ENCODE measurements around the gene PIP4P1. TPM values are rescaled to one million over a fixed set of nuclear protein-coding genes. Genes with fewer than 3 reads are reported as not detected.

Gene PIP4P1
- total and polyA plus RNA-seq, 4 donors = 13.2 to 14.9 (median 14.3) TPM

DNA sequence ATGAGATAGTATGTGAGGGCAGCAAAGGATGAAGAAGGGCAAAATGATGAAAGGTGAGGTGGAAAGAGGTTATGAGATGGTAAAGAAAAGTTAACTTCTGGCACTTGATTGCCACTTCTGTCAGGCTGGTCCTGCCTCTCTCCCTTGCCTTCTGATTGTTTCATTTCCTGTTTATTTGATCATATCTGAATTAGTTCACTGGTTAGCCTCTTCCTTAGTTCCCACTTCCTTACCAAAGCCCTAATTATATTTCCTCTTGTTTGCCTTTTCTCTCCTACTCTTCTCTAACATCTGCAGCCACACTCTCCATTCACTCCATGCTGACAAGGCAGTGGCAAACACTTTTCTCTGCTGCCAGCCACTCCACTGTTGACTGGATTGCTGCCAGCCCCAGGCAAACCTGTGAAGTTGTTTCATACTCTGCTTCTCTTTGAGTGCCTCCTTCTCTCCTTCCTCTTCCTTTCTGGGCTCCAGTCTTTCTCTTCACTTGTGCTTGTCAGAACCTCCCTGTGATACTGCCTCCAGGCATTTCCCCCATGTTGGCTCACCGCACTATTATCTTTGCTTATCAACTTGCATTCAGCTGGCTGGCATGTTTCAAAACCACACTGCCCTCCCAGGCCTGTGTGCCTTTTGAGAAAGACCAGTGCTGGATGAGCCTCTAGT is 16.1 kb upstream of the PIP4P1 start:
- 43% methylated on average over 1 of the region's 1 CpG for WGBS
- Histone ChIP-seq H3K4me1 (ENCODE audit: control insufficient read depth in 4 of 4, insufficient read depth in 4 of 4, low read length in 3 of 4) (peaks cover 3 to 24% (median 17%) of the 10 kb centered on the region in 4 donors), H3K9ac (ENCODE audit: low read depth in 1 of 2, low read length in 2 of 2) (no peak overlapping the region), H3K4me3 (ENCODE audit: low read depth in 1 of 3, low read length in 3 of 3) (no peak overlapping the region), H3K36me3 (ENCODE audit: control insufficient read depth in 4 of 4, insufficient read depth in 3 of 4, low read depth in 1 of 4, low read length in 3 of 4) (peaks cover 3 to 36% (median 31%) of the 10 kb centered on the region in 4 donors), H3K9me3 (ENCODE audit: control insufficient read depth in 4 of 4, low read length in 3 of 4) (no peaks in the 10 kb centered on the region), H3K27ac (ENCODE audit: low read depth in 1 of 2, low read length in 2 of 2) (peak overlapping the region in 1 of 2 donors; percentile 23), H3K27me3 (ENCODE audit: control insufficient read depth in 4 of 4, insufficient read depth in 4 of 4, low read length in 3 of 4) (no peaks in the 10 kb centered on the region)
- TF ChIP-seq SP1 (IDR thresholded peaks at IDR 0.05) (no peak), JUND (IDR thresholded peaks at IDR 0.05) (no peak), TAF1 (conservative IDR thresholded peaks at IDR 0.05) (no peak), HNF4G (IDR thresholded peaks at IDR 0.05) (no peak), RAD21 (IDR thresholded peaks at IDR 0.05) (no peak), YY1 (IDR thresholded peaks at IDR 0.05) (no peak), ZBTB33 (IDR thresholded peaks at IDR 0.05) (no peak)
- DNase-seq (ENCODE audit: low spot score) = no peak

DNA sequence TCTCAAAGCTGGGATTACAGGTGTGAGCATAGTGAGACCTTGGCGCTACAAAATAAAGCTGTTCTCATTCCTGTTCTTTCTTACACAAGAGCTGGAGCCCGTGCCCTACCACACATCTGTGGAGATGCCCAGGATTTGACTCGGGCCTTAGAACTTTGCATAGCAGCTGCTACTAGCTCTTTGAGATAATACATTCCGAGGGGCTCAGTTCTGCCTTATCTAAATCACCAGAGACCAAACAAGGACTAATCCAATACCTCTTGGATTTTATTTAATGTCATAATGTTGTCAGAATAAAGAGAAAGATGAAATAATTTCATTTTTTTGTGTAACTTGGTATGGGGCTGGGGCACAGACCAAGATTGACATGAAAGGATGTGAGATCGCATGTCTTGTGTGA is 15.5 kb upstream of the PIP4P1 start:
- DNase-seq (ENCODE audit: low spot score) = no peak
- peaks cover 4 to 30% (median 23%) of the 10 kb centered on the region in 4 donors for H3K4me1 ChIP-seq (ENCODE audit: control insufficient read depth in 4 of 4, insufficient read depth in 4 of 4, low read length in 3 of 4)
- no peak for TF ChIP-seq FOXA1 (IDR thresholded peaks at IDR 0.05)
- TF ChIP-seq, protein P1, sequence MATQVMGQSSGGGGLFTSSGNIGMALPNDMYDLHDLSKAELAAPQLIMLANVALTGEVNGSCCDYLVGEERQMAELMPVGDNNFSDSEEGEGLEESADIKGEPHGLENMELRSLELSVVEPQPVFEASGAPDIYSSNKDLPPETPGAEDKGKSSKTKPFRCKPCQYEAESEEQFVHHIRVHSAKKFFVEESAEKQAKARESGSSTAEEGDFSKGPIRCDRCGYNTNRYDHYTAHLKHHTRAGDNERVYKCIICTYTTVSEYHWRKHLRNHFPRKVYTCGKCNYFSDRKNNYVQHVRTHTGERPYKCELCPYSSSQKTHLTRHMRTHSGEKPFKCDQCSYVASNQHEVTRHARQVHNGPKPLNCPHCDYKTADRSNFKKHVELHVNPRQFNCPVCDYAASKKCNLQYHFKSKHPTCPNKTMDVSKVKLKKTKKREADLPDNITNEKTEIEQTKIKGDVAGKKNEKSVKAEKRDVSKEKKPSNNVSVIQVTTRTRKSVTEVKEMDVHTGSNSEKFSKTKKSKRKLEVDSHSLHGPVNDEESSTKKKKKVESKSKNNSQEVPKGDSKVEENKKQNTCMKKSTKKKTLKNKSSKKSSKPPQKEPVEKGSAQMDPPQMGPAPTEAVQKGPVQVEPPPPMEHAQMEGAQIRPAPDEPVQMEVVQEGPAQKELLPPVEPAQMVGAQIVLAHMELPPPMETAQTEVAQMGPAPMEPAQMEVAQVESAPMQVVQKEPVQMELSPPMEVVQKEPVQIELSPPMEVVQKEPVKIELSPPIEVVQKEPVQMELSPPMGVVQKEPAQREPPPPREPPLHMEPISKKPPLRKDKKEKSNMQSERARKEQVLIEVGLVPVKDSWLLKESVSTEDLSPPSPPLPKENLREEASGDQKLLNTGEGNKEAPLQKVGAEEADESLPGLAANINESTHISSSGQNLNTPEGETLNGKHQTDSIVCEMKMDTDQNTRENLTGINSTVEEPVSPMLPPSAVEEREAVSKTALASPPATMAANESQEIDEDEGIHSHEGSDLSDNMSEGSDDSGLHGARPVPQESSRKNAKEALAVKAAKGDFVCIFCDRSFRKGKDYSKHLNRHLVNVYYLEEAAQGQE (IDR thresholded peaks at IDR 0.05) = no peak
- TF ChIP-seq, protein P2, sequence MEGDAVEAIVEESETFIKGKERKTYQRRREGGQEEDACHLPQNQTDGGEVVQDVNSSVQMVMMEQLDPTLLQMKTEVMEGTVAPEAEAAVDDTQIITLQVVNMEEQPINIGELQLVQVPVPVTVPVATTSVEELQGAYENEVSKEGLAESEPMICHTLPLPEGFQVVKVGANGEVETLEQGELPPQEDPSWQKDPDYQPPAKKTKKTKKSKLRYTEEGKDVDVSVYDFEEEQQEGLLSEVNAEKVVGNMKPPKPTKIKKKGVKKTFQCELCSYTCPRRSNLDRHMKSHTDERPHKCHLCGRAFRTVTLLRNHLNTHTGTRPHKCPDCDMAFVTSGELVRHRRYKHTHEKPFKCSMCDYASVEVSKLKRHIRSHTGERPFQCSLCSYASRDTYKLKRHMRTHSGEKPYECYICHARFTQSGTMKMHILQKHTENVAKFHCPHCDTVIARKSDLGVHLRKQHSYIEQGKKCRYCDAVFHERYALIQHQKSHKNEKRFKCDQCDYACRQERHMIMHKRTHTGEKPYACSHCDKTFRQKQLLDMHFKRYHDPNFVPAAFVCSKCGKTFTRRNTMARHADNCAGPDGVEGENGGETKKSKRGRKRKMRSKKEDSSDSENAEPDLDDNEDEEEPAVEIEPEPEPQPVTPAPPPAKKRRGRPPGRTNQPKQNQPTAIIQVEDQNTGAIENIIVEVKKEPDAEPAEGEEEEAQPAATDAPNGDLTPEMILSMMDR (IDR thresholded peaks at IDR 0.05; ENCODE audit: low read depth, low read length, missing input control) = no peak
- TF ChIP-seq GABPA (IDR thresholded peaks at IDR 0.05 in 1 of 2, conservative IDR thresholded peaks at IDR 0.05 in 1 of 2) = no peak
- no peak for TF ChIP-seq ZBTB33 (IDR thresholded peaks at IDR 0.05)
- TF ChIP-seq TAF1 (conservative IDR thresholded peaks at IDR 0.05) = no peak
- TF ChIP-seq JUND (IDR thresholded peaks at IDR 0.05) = no peak
- TF ChIP-seq RXRA (IDR thresholded peaks at IDR 0.05) = no peak
- no peak for TF ChIP-seq HNF4G (IDR thresholded peaks at IDR 0.05)
- no peak for TF ChIP-seq SP1 (IDR thresholded peaks at IDR 0.05)
- TF ChIP-seq NR2F2 (IDR thresholded peaks at IDR 0.05) = no peak
- TF ChIP-seq, protein P3, sequence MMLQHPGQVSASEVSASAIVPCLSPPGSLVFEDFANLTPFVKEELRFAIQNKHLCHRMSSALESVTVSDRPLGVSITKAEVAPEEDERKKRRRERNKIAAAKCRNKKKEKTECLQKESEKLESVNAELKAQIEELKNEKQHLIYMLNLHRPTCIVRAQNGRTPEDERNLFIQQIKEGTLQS (IDR thresholded peaks at IDR 0.05) = no peak
- TF ChIP-seq YY1 (IDR thresholded peaks at IDR 0.05) = no peak
- TF ChIP-seq, protein P4, sequence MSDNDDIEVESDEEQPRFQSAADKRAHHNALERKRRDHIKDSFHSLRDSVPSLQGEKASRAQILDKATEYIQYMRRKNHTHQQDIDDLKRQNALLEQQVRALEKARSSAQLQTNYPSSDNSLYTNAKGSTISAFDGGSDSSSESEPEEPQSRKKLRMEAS (IDR thresholded peaks at IDR 0.05) = no peak
- TF ChIP-seq EGR1 (IDR thresholded peaks at IDR 0.05; ENCODE audit: low read depth in 2 of 2) = no peak
- no peak for TF ChIP-seq HNF4A (conservative IDR thresholded peaks at IDR 0.05)
- no peak for TF ChIP-seq FOXA2 (IDR thresholded peaks at IDR 0.05)
- no peak for TF ChIP-seq RAD21 (IDR thresholded peaks at IDR 0.05)
- peak overlapping the region in 1 of 2 donors; percentile 5 for H3K27ac ChIP-seq (ENCODE audit: low read depth in 1 of 2, low read length in 2 of 2)
- no peaks in the 10 kb centered on the region for H3K9me3 ChIP-seq (ENCODE audit: control insufficient read depth in 4 of 4, low read length in 3 of 4)
- H3K27me3 ChIP-seq (ENCODE audit: control insufficient read depth in 4 of 4, insufficient read depth in 4 of 4, low read length in 3 of 4) = no peaks in the 10 kb centered on the region
- no peak overlapping the region for H3K9ac ChIP-seq (ENCODE audit: low read depth in 1 of 2, low read length in 2 of 2)
- 85% methylated on average over 5 of the region's 5 CpGs for WGBS
- no peak overlapping the region for H3K4me3 ChIP-seq (ENCODE audit: low read depth in 1 of 3, low read length in 3 of 3)
- peaks cover 3 to 36% (median 31%) of the 10 kb centered on the region in 4 donors for H3K36me3 ChIP-seq (ENCODE audit: control insufficient read depth in 4 of 4, insufficient read depth in 3 of 4, low read depth in 1 of 4, low read length in 3 of 4)
